ENCODE measurements around the gene BCL2L11.

GRCh38 chr2:111166115-111166514 lies 45.4 kb downstream of the BCL2L11 start:
- TF ChIP-seq POLR2A (IDR thresholded peaks at IDR 0.05; ENCODE audit: low read depth, low read length) (no peak), TCF3 (IDR thresholded peaks at IDR 0.05; ENCODE audit: borderline replicate concordance, insufficient read depth, low read depth, low read length) (no peak), LARP7 (IDR thresholded peaks at IDR 0.05) (no peak), CTCF (IDR thresholded peaks at IDR 0.05 in 2 of 3, conservative IDR thresholded peaks at IDR 0.05 in 1 of 3; ENCODE audit: control insufficient read depth in 2 of 3, extremely low read depth in 1 of 3, insufficient read depth in 1 of 3, low read depth in 3 of 3, low read length in 3 of 3) (no peak), USF2 (IDR thresholded peaks at IDR 0.05; ENCODE audit: borderline replicate concordance, low read depth, low read length) (no peak), EP300 (IDR thresholded peaks at IDR 0.05; ENCODE audit: borderline replicate concordance in 1 of 2, control insufficient read depth in 1 of 2, low read depth in 2 of 2, low read length in 2 of 2) (no peak), MTA3 (IDR thresholded peaks at IDR 0.05; ENCODE audit: borderline replicate concordance, low read length) (no peak), TAF1 (IDR thresholded peaks at IDR 0.05; ENCODE audit: borderline replicate concordance, low read depth, low read length) (no peak), PRDM15 (CRISPR knock-in tag; IDR thresholded peaks at IDR 0.05) (no peak), YBX1 (IDR thresholded peaks at IDR 0.05) (no peak)

Measured in GM12878 (cell line).